ENCODE data around the gene PARVG.

GRCh38 chr22:44243761-44244160 lies 63.0 kb downstream of the PARVG start:
- no peak for TF ChIP-seq SIN3A (IDR thresholded peaks at IDR 0.05; ENCODE audit: borderline replicate concordance, insufficient read depth, low read length)
- no peak for TF ChIP-seq POLR2AphosphoS5 (IDR thresholded peaks at IDR 0.05; ENCODE audit: low read depth, low read length)
- TF ChIP-seq TAF1 (IDR thresholded peaks at IDR 0.05; ENCODE audit: borderline replicate concordance, insufficient read depth, low read length) = no peak
- TF ChIP-seq FOXP2 (optimal IDR thresholded peaks at IDR 0.05; ENCODE audit: borderline replicate concordance, extremely low read depth, extremely low read length, insufficient read depth) = no peak

All from PFSK-1 (cell line).